ENCODE measurements around the gene SLC25A1.
"Not testable (repeated sequence)": the region's sequence is repeated elsewhere in the genome, so short reads cannot be mapped to it uniquely, and the experiment has no call there.

The SLC25A1 gene

GRCh38 chr22:19168088-19168890 is 10.2 kb downstream of the SLC25A1 start:
- DNase-seq (ENCODE audit: low spot score): no peak

GRCh38 chr22:19167106-19167869 is 11.2 kb downstream of the SLC25A1 start:
- DNase-seq (ENCODE audit: low spot score): no peak

- DNase-seq (ENCODE audit: low spot score): no peak
These were observed 12.1 kb downstream of the SLC25A1 start for GRCh38 chr22:19166421-19166820.

GRCh38 chr22:19164425-19164824 is 14.1 kb downstream of the SLC25A1 start:
- DNase-seq (ENCODE audit: low spot score): no peak

GRCh38 chr22:19158649-19159048 is 19.9 kb downstream of the SLC25A1 start:
- DNase-seq (ENCODE audit: low spot score): not testable (repeated sequence)

DNA sequence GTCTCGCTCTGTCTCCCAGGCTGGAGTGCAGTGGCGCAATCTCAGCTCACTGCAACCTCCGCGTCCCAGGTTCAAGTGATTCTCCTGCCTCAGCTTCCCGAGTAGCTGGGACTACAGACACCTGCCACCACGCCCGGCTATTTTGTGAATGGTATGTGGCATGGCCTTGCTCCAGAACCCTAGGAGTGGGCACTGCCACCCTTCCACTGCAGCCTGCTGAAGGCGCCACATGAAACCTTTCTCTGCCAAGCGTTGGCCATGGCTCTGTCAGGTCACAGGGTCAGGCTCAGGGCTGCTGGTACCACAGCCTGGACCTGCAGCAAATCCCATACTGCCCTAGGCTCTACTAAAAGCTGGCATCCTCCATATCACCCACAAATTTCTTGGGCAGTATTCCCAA is 22.4 kb downstream of the SLC25A1 start:
- not testable (repeated sequence) for DNase-seq (ENCODE audit: low spot score)

- DNase-seq (ENCODE audit: low spot score): no peak
These were observed 25.3 kb downstream of the SLC25A1 start for GRCh38 chr22:19152942-19153883.

DNA sequence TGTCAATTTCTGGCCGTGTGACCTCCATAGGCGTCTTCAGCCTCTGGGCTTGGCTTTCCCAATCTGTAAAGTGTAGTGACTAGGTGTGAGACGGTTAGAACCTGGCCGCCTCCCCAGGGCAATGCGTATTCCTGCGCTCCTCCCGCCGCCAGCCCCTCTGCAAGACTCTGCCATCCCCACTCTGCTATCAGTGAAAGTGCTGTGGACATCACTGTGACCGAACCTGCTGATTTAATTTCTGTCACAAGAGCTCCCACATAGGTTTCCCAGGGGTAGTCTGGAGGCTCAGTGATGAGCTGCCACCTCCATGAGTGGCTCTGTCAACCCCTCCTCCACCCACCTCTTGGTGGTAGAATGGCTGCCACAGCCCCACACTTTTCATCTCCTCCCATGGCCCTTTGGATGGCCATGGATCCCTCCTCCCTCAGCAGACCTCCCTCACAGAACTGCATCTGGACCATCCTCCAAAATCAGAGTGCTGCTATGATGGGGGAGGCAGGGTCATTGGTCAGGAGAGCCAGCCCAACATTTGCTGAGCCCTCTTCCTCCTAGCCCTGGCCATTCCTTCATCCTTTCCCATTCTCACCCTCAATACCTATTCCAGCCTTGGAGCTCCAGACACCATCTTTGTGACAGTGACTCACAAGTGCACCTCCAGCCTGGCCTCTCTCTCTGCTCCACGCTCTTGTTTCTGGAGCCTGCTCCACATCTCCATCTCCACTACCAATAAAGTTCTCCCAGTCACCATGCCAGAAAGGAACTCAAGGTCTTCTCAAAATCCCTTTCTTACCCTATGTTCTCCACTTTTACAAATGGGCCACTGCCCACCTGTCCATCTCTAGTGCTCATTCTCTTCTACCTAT is 27.0 kb downstream of the SLC25A1 start:
- no peak for DNase-seq (ENCODE audit: low spot score)

DNA sequence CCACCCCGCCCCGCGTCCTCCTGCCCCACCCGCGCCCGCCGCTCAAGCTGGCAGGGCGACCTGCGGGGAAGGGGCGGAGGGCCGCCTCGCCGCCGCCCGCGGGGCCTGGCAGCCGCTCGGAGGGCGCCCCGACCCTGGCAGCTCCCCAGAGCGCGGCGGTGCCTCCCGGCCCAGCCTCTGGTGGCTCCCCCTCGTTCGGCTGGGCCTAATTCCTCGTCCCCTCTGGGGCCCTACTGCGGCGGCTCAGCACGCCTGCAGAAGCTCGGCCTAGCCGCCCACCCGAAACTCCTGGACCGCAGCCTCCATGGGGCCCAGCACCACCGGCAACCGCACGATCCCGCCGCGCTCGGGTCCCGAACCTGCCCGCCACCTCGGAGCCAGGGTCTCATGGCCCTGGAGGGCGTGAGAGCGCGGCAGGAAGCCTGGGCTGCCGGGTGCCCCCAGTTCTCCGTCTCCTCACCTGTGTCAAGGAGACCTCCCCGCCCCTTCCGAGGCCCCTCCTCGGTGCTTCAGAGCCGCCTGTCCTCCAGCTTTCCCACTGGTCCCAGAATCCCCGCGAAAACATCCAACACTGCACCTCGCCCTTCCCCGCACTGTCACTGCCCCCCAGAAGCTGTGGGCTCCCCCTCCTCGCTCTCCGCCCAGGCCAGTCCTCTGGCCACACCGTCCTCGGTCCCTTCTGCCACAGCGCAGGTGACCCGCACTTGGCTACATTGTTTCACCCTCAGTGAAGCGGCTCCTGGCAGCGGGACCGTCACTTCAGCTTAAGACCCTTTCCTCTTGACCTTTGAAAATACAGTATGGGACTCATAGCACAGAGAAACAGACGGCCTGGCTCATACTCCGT is 27.8 kb downstream of the SLC25A1 start:
- DNase-seq (ENCODE audit: low spot score): no peak

DNA sequence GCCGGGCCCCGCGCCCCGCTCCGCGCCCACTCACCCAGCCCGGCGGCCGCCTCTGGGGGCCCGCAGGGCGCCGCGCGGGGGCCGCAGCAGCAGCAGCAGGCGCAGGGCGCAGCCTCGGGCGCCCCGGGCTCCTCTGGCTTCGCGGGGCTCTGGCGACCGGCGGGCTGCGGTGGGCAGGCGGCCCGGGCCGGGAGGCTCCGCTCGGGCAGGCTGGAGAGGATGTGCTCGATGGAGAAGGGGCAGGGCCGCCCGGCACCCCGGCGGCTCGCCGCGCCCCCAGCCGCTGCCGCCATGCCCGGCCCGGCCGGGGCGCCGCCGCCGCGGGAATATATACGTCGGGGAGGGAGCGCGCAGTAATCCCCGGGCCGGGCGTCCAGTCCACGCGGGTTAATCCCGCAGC is 28.5 kb downstream of the SLC25A1 start, which contains the start of gene GSC2:
GSC2 (minus strand) TSS at position 302 of the 400 bp plus-strand sequence; CDS start at position 293, 9 bp downstream.
- DNase-seq (ENCODE audit: low spot score): no peak

DNA sequence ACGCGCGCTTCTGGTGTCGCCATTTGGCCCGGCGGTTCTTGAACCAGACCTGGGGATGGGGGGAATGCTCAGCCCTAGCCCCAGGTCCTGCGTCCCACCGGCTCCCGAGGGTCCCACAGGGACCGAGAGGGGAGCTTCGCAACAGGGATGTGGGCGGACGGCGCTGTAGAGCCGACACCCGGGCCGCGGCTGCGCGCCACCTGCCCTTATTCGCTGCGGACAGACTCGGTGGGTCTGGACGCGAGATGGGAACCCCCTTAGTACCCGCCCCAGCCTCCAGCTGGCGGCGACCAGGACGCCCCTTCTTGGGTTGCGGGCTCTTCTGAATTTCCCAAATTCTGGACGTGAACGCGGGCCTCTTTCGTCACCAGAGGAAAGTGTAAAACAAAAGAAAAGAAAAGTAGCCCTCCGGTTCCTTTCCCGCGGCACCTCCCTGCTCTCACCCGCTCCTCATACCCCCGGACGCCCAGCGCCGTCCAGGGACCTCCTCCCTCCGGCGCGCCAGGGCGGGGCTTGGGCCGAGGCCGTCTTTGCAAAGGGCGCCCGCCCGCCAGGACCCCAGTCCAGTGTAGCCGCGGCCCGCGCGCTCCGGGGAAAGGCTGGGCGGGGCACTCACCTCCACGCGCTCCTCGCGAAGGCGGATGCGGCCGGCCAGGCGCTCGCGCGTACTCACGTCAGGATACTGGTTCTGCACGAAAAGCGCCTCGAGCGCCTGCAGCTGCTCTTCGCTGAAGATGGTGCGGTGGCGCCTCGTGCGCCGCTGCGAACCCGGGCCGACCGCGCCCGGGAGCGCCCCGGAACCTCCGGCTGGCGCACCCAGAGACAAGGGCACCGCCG is 29.3 kb downstream of the SLC25A1 start:
- no peak for DNase-seq (ENCODE audit: low spot score)

GRCh38 chr22:19148417-19149046 is 30.0 kb downstream of the SLC25A1 start:
- no peak for DNase-seq (ENCODE audit: low spot score)

GRCh38 chr22:19147195-19147780 is 31.2 kb downstream of the SLC25A1 start:
- DNase-seq (ENCODE audit: low spot score): no peak

- no peak for DNase-seq (ENCODE audit: low spot score)
These were observed 32.1 kb downstream of the SLC25A1 start for GRCh38 chr22:19146215-19146968.

GRCh38 chr22:19143967-19144400 is 34.6 kb downstream of the SLC25A1 start:
- no peak for DNase-seq (ENCODE audit: low spot score)

DNA sequence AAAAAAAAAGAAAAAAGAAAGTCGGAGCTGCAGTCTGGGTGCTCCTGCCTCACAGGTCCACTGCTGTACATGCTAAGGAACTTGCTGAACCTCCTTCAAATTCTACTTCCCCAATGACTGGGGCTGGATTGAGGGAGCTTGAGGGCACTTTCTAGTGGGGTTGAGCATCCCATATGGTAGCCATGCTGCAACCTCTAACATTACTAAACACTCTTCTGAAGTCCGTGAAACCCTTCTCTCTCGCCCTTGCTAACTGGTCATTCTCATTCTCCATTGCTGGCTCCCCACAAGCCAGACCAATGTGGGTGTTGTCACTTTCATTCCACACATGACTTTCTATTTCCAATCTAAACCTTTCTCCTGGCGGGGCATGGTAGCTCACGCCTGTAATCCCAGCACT is 35.3 kb downstream of the SLC25A1 start:
- no peak for DNase-seq (ENCODE audit: low spot score)

DNA sequence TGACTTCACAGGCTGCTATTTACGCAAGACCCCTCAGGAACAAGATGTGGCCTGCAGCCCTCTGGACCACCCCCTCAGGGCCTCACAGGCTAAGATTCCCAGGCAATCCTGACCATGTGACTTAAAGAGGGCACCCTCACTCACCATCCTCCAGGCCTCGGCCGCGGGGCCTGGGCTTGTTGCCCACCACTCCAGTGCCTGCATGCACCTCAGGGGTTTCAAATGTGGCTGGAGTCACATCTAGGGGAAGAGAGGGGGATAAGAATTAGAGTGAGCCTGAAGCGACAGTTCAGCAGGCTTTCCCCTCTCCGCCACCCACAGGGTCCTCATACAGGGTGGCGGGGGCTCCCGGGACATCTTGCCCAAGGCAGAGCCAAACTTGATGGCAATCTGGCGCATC is 36.1 kb downstream of the SLC25A1 start:
- no peak for DNase-seq (ENCODE audit: low spot score)

Measured in SK-N-DZ (cell line).